Astrocyte (in vitro differentiated cells and primary cell): ENCODE results near the gene LVRN.

Experiments
- EZH2 ChIP-seq: IDR thresholded peaks from 2 replicates; pipeline ENCODE4 v1.6.1; 2012; ENCODE audit warnings: mild to moderate bottlenecking, low read length, inconsistent platforms; ENCODE audit not compliant: insufficient read depth
- TF ChIP-seq, protein P1 (sequence below): IDR thresholded peaks from 2 replicates; pipeline ENCODE4 v1.5.1; 2011; ENCODE audit warnings: low read depth, mild to moderate bottlenecking, inconsistent platforms, low read length, moderate library complexity; ENCODE audit not compliant: insufficient read depth

DNA sequence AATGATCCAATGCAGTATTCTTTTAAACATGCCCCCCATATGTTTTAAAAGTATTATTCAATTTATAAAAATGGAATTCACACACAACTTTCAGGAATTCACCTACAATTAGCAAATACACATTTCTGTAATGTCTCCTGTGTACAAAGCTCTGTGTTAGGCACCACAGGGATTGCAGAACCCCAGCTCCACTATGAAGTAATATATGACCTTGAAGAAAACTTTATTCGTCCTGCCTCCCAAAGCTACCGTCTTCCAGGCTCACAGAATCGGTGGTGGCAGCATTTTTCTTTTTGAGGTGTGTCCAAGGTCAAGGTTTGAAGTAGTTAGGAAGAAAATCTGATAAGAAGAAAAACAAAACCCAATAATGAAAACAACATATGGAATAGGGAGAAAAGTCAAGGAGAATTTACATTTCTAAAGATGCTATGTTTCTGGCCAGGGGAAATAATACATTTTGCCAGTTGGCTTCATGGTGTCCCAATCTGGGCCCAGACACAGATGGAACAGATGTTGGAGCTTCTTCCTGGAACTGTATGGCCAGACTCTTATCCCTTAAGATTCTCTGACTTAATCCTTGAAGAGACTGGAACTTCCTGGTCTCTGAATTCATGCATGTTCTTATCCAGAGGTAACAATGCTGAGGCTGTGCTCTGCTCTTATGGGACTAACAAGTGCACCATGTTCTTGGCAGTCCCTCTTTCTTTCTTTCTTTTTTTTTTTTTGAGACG, 22.0 kb upstream of the LVRN start:
- TF ChIP-seq, protein P1, sequence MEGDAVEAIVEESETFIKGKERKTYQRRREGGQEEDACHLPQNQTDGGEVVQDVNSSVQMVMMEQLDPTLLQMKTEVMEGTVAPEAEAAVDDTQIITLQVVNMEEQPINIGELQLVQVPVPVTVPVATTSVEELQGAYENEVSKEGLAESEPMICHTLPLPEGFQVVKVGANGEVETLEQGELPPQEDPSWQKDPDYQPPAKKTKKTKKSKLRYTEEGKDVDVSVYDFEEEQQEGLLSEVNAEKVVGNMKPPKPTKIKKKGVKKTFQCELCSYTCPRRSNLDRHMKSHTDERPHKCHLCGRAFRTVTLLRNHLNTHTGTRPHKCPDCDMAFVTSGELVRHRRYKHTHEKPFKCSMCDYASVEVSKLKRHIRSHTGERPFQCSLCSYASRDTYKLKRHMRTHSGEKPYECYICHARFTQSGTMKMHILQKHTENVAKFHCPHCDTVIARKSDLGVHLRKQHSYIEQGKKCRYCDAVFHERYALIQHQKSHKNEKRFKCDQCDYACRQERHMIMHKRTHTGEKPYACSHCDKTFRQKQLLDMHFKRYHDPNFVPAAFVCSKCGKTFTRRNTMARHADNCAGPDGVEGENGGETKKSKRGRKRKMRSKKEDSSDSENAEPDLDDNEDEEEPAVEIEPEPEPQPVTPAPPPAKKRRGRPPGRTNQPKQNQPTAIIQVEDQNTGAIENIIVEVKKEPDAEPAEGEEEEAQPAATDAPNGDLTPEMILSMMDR = no peak
- TF ChIP-seq EZH2 = no peak
